T-cell (primary cell): ENCODE measurements around the gene NF2. TPM values are rescaled to one million over a fixed set of nuclear protein-coding genes. Genes with fewer than 3 reads are reported as not detected.

Source experiments
- ATAC-seq, 4 experiments: fragments of 200-7000 bp in 3 of 4; fragments of 150-1000 bp in 1 of 4; cut with Tn5 transposase; replicated peaks in 1 of 4; 1 replicate in 3 of 4; 2 replicates in 1 of 4; pipeline ENCODE4 v1.10.0; 2021; ENCODE audit warnings: moderate library complexity in 3 of 4, mild to moderate bottlenecking in 2 of 4, moderate number of reproducible peaks in 1 of 4
- CTCF ChIA-PET, 2 donors: fragments of 300-600 bp; sonication (Branson Sonifier 250); formaldehyde crosslinking; loops; one replicate each; lab custom pipeline; 2022; ENCODE audit warnings: antibody characterized with exemption in 2 of 2; lab: Charles Lee
- POLR2A ChIA-PET, 2 donors: fragments of 300-600 bp; sonication (Branson Sonifier 250); formaldehyde crosslinking; loops; one replicate each; lab custom pipeline; 2022; ENCODE audit warnings: antibody characterized with exemption in 2 of 2; lab: Charles Lee
- DNase-seq, 35 experiments: peaks; one replicate each; pipeline versions ENCODE4 v3.0.0 to v3.0.0-alpha.2; 2013 to 2023
- H3K27ac ChIP-seq: one replicate; pipeline ENCODE4 v1.5.1; 2013; ENCODE audit warnings: low read length
- H3K27me3 ChIP-seq, 2 experiments: replicated peaks in 1 of 2; 1 replicate in 1 of 2; 2 replicates in 1 of 2; pipeline versions ENCODE4 v1.6.1 to v1.7.0; 2013; ENCODE audit warnings: low read length in 1 of 2, mixed read lengths in 1 of 2; ENCODE audit not compliant: control insufficient read depth in 2 of 2, insufficient read depth in 2 of 2; ENCODE audit errors: extremely low read depth in 1 of 2
- H3K36me3 ChIP-seq, 2 donors: 1 replicate in 1 of 2; 2 replicates in 1 of 2; pipeline versions ENCODE4 v1.6.1 to v1.7.0; 2013; ENCODE audit warnings: low read length in 1 of 2; ENCODE audit not compliant: control insufficient read depth in 2 of 2, insufficient read depth in 1 of 2; ENCODE audit errors: extremely low read depth in 1 of 2
- H3K4me1 ChIP-seq, 2 experiments: 1 replicate in 1 of 2; 2 replicates in 1 of 2; pipeline versions ENCODE4 v1.6.1 to v1.7.0; 2013; ENCODE audit warnings: low read length in 2 of 2, mixed read lengths in 1 of 2; ENCODE audit not compliant: insufficient read depth in 2 of 2, control insufficient read depth in 1 of 2; ENCODE audit errors: extremely low read depth in 1 of 2
- H3K4me3 ChIP-seq, 2 donors: 1 replicate in 1 of 2; 2 replicates in 1 of 2; pipeline versions ENCODE4 v1.5.1 to v1.7.0; 2013; ENCODE audit warnings: mild to moderate bottlenecking in 2 of 2, low read length in 1 of 2, moderate library complexity in 1 of 2; ENCODE audit not compliant: control insufficient read depth in 1 of 2; ENCODE audit errors: extremely low read depth in 1 of 2
- H3K9me3 ChIP-seq: 2 replicates; pipeline ENCODE4 v1.7.0; 2013
- H3K27ac Mint-ChIP-seq, 2 donors: one replicate each; pipeline ENCODE4 v1.8.0; 2020 to 2021; ENCODE audit warnings: mild to moderate bottlenecking in 2 of 2, mixed read lengths in 2 of 2
- H3K27me3 Mint-ChIP-seq, 2 donors: one replicate each; pipeline ENCODE4 v1.8.0; 2021 to 2022; ENCODE audit warnings: mixed read lengths in 2 of 2
- H3K36me3 Mint-ChIP-seq: one replicate; pipeline ENCODE4 v1.8.0; 2021; ENCODE audit warnings: mixed read lengths
- H3K4me1 Mint-ChIP-seq, 3 donors: one replicate each; pipeline ENCODE4 v1.8.0; 2020 to 2022; ENCODE audit warnings: mixed read lengths in 3 of 3, mild to moderate bottlenecking in 1 of 3
- H3K4me3 Mint-ChIP-seq, 3 donors: one replicate each; pipeline ENCODE4 v1.8.0; 2020 to 2022; ENCODE audit warnings: mild to moderate bottlenecking in 3 of 3, mixed read lengths in 3 of 3, moderate library complexity in 3 of 3
- H3K9me3 Mint-ChIP-seq, 3 donors: one replicate each; pipeline ENCODE4 v1.8.0; 2020 to 2022; ENCODE audit warnings: mixed read lengths in 3 of 3
- WGBS: methylation state at CpG from one replicate; pipeline ENCODE4 v1.1.5; 2013; ENCODE audit warnings: missing lambda C conversion rate; ENCODE audit not compliant: insufficient coverage; 5-methylcytosine and 5-hydroxymethylcytosine counted together
- total RNA-seq, 35 experiments: library from RNA in 6 of 35; stranded (reverse) in 6 of 35; fragments of 120-200 nt in 1 of 35; gene quantifications; one replicate each; pipeline versions ENCODE4 v1.2.1 to v1.2.4 and lab custom pipeline; 2013 to 2026

Gene NF2
- total RNA-seq, 5 donors from 2014 or later (not counting 1 experiment from before 2014, with no cell fraction given) = 26.1 to 33.4 (median 31.9) TPM

DNA sequence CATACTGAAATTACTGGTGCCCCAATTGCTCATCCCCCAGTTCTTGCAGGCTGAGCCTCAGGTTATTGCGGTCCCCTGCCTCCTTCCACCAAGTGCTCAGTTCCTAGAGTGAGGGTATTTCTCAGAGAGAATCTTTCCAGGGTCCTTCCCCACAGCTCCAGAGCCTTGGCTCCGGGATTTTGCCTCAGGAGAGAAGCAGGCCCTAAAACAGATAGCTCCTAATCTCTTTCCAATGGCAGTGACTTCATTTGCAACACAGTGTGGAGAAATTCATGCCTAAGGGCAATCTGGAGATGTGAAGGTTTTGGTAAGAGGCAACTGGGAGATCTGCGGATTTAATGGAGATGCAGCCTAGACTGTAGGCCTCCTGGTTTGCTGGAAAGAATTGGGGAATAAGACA is 2.9 kb downstream of the NF2 start:
- Histone ChIP-seq H3K27me3 (no peaks in the 10 kb centered on the region), H3K27ac (no peak overlapping the region), H3K4me1 (peaks cover 10 to 34% of the 10 kb centered on the region in 2 experiments), H3K9me3 (no peaks in the 10 kb centered on the region), H3K4me3 (no peak overlapping the region), H3K36me3 (no peaks in the 10 kb centered on the region)
- Mint-ChIP-seq H3K27ac (no peak overlapping the region), H3K9me3 (no peaks in the 10 kb centered on the region), H3K4me1 (peaks cover 32 to 43% (median 39%) of the 10 kb centered on the region in 3 donors), H3K27me3 (no peaks in the 10 kb centered on the region), H3K4me3 (peak overlapping the region in 1 of 3 donors; percentile 41), H3K36me3 (peaks cover 12% of the 10 kb centered on the region)
- POLR2A ChIA-PET = no interaction called here
- DNase-seq = no peak
- ATAC-seq = no peak
- WGBS = 100% methylated on average over 1 of the region's 3 CpGs
- CTCF ChIA-PET = interaction anchor here in 1 of 2 donors (1.0 kb wide), 1 partner anchor 19 kb away, joined by 3 read pairs; no protein-coding TSS in a partner anchor

GRCh38 chr22:29607426-29607825 is 4.0 kb downstream of the NF2 start:
- no peak overlapping the region for H3K27ac ChIP-seq
- DNase-seq = no peak
- no peaks in the 10 kb centered on the region for H3K36me3 ChIP-seq
- no peaks in the 10 kb centered on the region for H3K27me3 ChIP-seq
- no peak overlapping the region for H3K4me3 ChIP-seq
- no peak for ATAC-seq
- Mint-ChIP-seq H3K27ac (no peak overlapping the region), H3K4me1 (peaks cover 32 to 43% (median 39%) of the 10 kb centered on the region in 3 donors), H3K27me3 (no peaks in the 10 kb centered on the region), H3K9me3 (no peaks in the 10 kb centered on the region), H3K36me3 (peaks cover 12% of the 10 kb centered on the region), H3K4me3 (no peak overlapping the region)
- peaks cover 10 to 34% of the 10 kb centered on the region in 2 experiments for H3K4me1 ChIP-seq
- no CpG with 5 or more reads among the region's 2 CpGs for WGBS
- ChIA-PET CTCF (interaction anchor here in 1 of 2 donors (0.5 kb wide), 1 partner anchor 481 kb away, joined by 3 read pairs; no protein-coding TSS in a partner anchor), POLR2A (no interaction called here)
- no peaks in the 10 kb centered on the region for H3K9me3 ChIP-seq

DNA sequence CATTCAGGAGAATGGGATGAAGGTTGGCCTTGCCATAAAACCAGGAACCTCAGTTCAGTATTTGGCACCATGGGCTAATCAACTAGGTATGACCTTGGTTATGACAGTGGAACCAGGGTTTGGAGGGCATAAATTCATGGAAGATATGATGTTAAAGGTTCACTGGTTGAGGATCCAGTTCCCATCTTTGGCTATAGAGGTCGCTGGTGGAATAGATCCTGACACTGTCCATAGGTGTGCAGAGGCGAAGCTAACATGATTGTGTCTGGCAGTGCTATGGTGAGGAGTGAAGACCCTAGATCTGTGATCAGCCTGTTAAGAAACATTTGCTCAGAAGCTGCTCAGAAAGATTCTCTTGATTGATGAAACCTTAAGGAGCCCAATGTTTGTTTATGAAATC is 5.7 kb downstream of the NF2 start:
- ATAC-seq = no peak
- Histone ChIP-seq H3K27me3 (no peaks in the 10 kb centered on the region), H3K4me1 (peaks cover 6 to 25% of the 10 kb centered on the region in 2 experiments), H3K4me3 (no peak overlapping the region), H3K9me3 (no peaks in the 10 kb centered on the region), H3K27ac (no peak overlapping the region), H3K36me3 (no peaks in the 10 kb centered on the region)
- no peak for DNase-seq
- Mint-ChIP-seq H3K4me1 (peaks cover 28 to 37% (median 30%) of the 10 kb centered on the region in 3 donors), H3K36me3 (peaks cover 12% of the 10 kb centered on the region), H3K4me3 (no peak overlapping the region), H3K27ac (no peak overlapping the region), H3K27me3 (no peaks in the 10 kb centered on the region), H3K9me3 (no peaks in the 10 kb centered on the region)
- 77% methylated on average over 2 of the region's 2 CpGs for WGBS
- ChIA-PET POLR2A (no interaction called here), CTCF (no interaction called here)

GRCh38 chr22:29610780-29611179 is 7.3 kb downstream of the NF2 start:
- Histone ChIP-seq H3K4me1 (peaks cover 0 to 11% of the 10 kb centered on the region in 2 experiments), H3K9me3 (no peaks in the 10 kb centered on the region), H3K4me3 (no peak overlapping the region), H3K27ac (no peak overlapping the region), H3K27me3 (no peaks in the 10 kb centered on the region), H3K36me3 (no peaks in the 10 kb centered on the region)
- Mint-ChIP-seq H3K4me1 (peaks cover 19 to 31% (median 21%) of the 10 kb centered on the region in 3 donors), H3K27me3 (no peaks in the 10 kb centered on the region), H3K36me3 (peaks cover 12% of the 10 kb centered on the region), H3K4me3 (no peak overlapping the region), H3K9me3 (no peaks in the 10 kb centered on the region), H3K27ac (no peak overlapping the region)
- ChIA-PET POLR2A (no interaction called here), CTCF (no interaction called here)
- DNase-seq = no peak
- no peak for ATAC-seq
- WGBS = no CpG with 5 or more reads among the region's 1 CpG

GRCh38 chr22:29615705-29616327 is 12.4 kb downstream of the NF2 start:
- Mint-ChIP-seq H3K27me3 (no peaks in the 10 kb centered on the region), H3K27ac (peak overlapping the region in 1 of 2 donors; percentile 28), H3K36me3 (no peaks in the 10 kb centered on the region), H3K4me1 (peaks cover 30 to 38% (median 34%) of the 10 kb centered on the region in 3 donors), H3K9me3 (no peaks in the 10 kb centered on the region), H3K4me3 (no peak overlapping the region)
- H3K36me3 ChIP-seq = no peaks in the 10 kb centered on the region
- WGBS = no CpG with 5 or more reads among the region's 4 CpGs
- H3K27me3 ChIP-seq = no peaks in the 10 kb centered on the region
- H3K4me3 ChIP-seq = no peak overlapping the region
- POLR2A ChIA-PET = no interaction called here
- DNase-seq = no peak
- ATAC-seq = no peak
- CTCF ChIA-PET = interaction anchor here (0.6 to 1.8 kb wide), 4 partner anchors 9 to 441 kb away, joined by 3 to 7 read pairs (median 6); no protein-coding TSS in a partner anchor
- no peaks in the 10 kb centered on the region for H3K9me3 ChIP-seq
- no peak overlapping the region for H3K27ac ChIP-seq
- peaks cover 0 to 3% of the 10 kb centered on the region in 2 experiments for H3K4me1 ChIP-seq

GRCh38 chr22:29617922-29618629 is 14.6 kb downstream of the NF2 start:
- POLR2A ChIA-PET = interaction anchor here in 1 of 2 donors (0.6 kb wide), 1 partner anchor 24 kb away, joined by 4 read pairs; no protein-coding TSS in a partner anchor
- H3K9me3 Mint-ChIP-seq = no peaks in the 10 kb centered on the region
- Histone ChIP-seq H3K9me3 (no peaks in the 10 kb centered on the region), H3K4me3 (no peak overlapping the region), H3K36me3 (no peaks in the 10 kb centered on the region), H3K4me1 (peaks cover 4 to 12% of the 10 kb centered on the region in 2 experiments), H3K27me3 (no peaks in the 10 kb centered on the region), H3K27ac (no peak overlapping the region)
- H3K27me3 Mint-ChIP-seq = no peaks in the 10 kb centered on the region
- no peak for DNase-seq
- ATAC-seq = peak in 2 of 4 experiments; percentile 31 to 46
- H3K27ac Mint-ChIP-seq = peak overlapping the region; percentile 29 to 46
- no CpG with 5 or more reads among the region's 2 CpGs for WGBS
- no peak overlapping the region for H3K4me3 Mint-ChIP-seq
- no peaks in the 10 kb centered on the region for H3K36me3 Mint-ChIP-seq
- CTCF ChIA-PET = no interaction called here
- H3K4me1 Mint-ChIP-seq = peaks cover 45 to 53% (median 53%) of the 10 kb centered on the region in 3 donors
